OCI-LY3 (cell line): ENCODE results near the gene ACOX3.

Source experiments
- EZH2phosphoT487 ChIP-seq: fragments of 200-600 bp; shearing (Covaris generic); IDR thresholded peaks from 2 replicates; pipeline ENCODE4 v1.6.1; 2018; ENCODE audit warnings: antibody characterized with exemption, mixed run types, low read depth
- TF ChIP-seq, protein P1 (sequence below): fragments of 200-600, 300-600 bp; sonication (generic); IDR thresholded peaks from 2 replicates; pipeline ENCODE4 v1.5.1; 2014; ENCODE audit warnings: antibody characterized with exemption, low read length, low read depth

GRCh38 chr4:8465615-8466611, 25.4 kb upstream of the ACOX3 start:
- TF ChIP-seq, protein P1, sequence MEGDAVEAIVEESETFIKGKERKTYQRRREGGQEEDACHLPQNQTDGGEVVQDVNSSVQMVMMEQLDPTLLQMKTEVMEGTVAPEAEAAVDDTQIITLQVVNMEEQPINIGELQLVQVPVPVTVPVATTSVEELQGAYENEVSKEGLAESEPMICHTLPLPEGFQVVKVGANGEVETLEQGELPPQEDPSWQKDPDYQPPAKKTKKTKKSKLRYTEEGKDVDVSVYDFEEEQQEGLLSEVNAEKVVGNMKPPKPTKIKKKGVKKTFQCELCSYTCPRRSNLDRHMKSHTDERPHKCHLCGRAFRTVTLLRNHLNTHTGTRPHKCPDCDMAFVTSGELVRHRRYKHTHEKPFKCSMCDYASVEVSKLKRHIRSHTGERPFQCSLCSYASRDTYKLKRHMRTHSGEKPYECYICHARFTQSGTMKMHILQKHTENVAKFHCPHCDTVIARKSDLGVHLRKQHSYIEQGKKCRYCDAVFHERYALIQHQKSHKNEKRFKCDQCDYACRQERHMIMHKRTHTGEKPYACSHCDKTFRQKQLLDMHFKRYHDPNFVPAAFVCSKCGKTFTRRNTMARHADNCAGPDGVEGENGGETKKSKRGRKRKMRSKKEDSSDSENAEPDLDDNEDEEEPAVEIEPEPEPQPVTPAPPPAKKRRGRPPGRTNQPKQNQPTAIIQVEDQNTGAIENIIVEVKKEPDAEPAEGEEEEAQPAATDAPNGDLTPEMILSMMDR, result no peak
- TF ChIP-seq EZH2phosphoT487, result no peak
